Panc1 (cell line): ENCODE measurements around the gene ATP8B1. TPM values are rescaled to one million over a fixed set of nuclear protein-coding genes. Genes with fewer than 3 reads are reported as not detected.

Source experiments
- ATAC-seq: fragments of 200-7000 bp; cut with Tn5 transposase; 2 replicates; pipeline ENCODE4 v1.9.1; 2020; ENCODE audit warnings: mild to moderate bottlenecking, moderate library complexity
- BruUV-seq: library from RNA; stranded (reverse); fragments of 400-500 nt; replicated peaks from 2 replicates; lab custom pipeline; 2021; lab: Mats Ljungman, UMichigan
- CTCF ChIA-PET: fragments of 300-600 bp; sonication (Branson Sonifier 250); formaldehyde crosslinking; loops from one replicate; lab custom pipeline; 2022; ENCODE audit warnings: antibody characterized with exemption; lab: Charles Lee
- POLR2A ChIA-PET: fragments of 300-600 bp; sonication (Branson Sonifier 250); formaldehyde crosslinking; loops from one replicate; lab custom pipeline; 2022; ENCODE audit warnings: antibody characterized with exemption; lab: Charles Lee
- DNase-seq: peaks from one replicate; pipeline ENCODE4 v3.0.0-alpha.2; 2010; ENCODE audit warnings: low read depth, low spot score
- H3K27ac ChIP-seq: 2 replicates; pipeline ENCODE4 v1.5.1; 2011; ENCODE audit warnings: mild to moderate bottlenecking, low read length, inconsistent platforms
- H3K27me3 ChIP-seq: fragments of 200-500 bp; sonication (Bioruptor generic); 2 replicates; pipeline ENCODE4 v1.6.0; 2014; ENCODE audit warnings: low read length, inconsistent platforms; ENCODE audit not compliant: control insufficient read depth, insufficient read depth
- H3K36me3 ChIP-seq: fragments of 200-500 bp; sonication (Bioruptor generic); 2 replicates; pipeline ENCODE4 v1.5.1; 2014; ENCODE audit warnings: inconsistent platforms, mild to moderate bottlenecking, low read length, moderate library complexity; ENCODE audit not compliant: control insufficient read depth, insufficient read depth
- H3K4me1 ChIP-seq: 2 replicates; pipeline ENCODE4 v1.5.1; 2011; ENCODE audit warnings: inconsistent platforms, mild to moderate bottlenecking, low read length, moderate library complexity; ENCODE audit not compliant: control insufficient read depth, insufficient read depth
- H3K4me3 ChIP-seq, 2 experiments: 2 replicates each; pipeline ENCODE4 v1.5.1; 2011 to 2012; ENCODE audit warnings: low read depth in 2 of 2, low read length in 2 of 2, mild to moderate bottlenecking in 2 of 2, inconsistent platforms in 1 of 2, moderate library complexity in 1 of 2
- H3K9me3 ChIP-seq: fragments of 200-500 bp; sonication (Bioruptor generic); 2 replicates; pipeline ENCODE4 v1.5.1; 2014; ENCODE audit warnings: low read depth, mild to moderate bottlenecking, inconsistent platforms, low read length, moderate library complexity; ENCODE audit not compliant: control insufficient read depth, insufficient read depth
- CTCF ChIP-seq: fragments of 450-650 bp; IDR thresholded peaks from 2 replicates; pipeline ENCODE4 v1.5.1; 2017; ENCODE audit warnings: mild to moderate bottlenecking
- POLR2AphosphoS5 ChIP-seq: IDR thresholded peaks from 2 replicates; pipeline ENCODE4 v1.6.1; 2012; ENCODE audit warnings: mild to moderate bottlenecking, low read depth, low read length, moderate library complexity
- REST ChIP-seq, 2 experiments: IDR thresholded peaks; 2 replicates each; pipeline ENCODE4 v1.6.1; 2011 to 2012; ENCODE audit warnings: low read depth in 2 of 2, control low read depth in 1 of 2, low read length in 1 of 2, mild to moderate bottlenecking in 1 of 2, moderate library complexity in 1 of 2; ENCODE audit not compliant: insufficient read depth in 1 of 2
- SIN3A ChIP-seq: IDR thresholded peaks from 2 replicates; pipeline ENCODE4 v1.6.1; 2012; ENCODE audit warnings: low read depth, mild to moderate bottlenecking, low read length, moderate library complexity, borderline replicate concordance; ENCODE audit not compliant: insufficient read depth
- TCF7L2 ChIP-seq: IDR thresholded peaks from 2 replicates; pipeline ENCODE4 v1.6.1; 2011; ENCODE audit warnings: mild to moderate bottlenecking, low read depth, low read length, inconsistent platforms
- in situ Hi-C: cut with HindIII; loops from 2 replicates; pipeline ENCODE4 v1.10.0; 2016; ENCODE audit warnings: low sequenced_read_pairs, low pct_unique_long_range_greater_than_20kb
- intact Hi-C: fragments of 100-400 bp; cut with micrococcal nuclease; formaldehyde crosslinking; loops from one replicate; pipeline ENCODE4 v1.10.0; 2022; ENCODE audit not compliant: unreplicated experiment
- total RNA-seq: library from RNA; stranded (reverse); gene quantifications from one replicate; pipeline ENCODE4 v1.2.1, GENCODE V29; 2021; ENCODE audit not compliant: unreplicated experiment

ATP8B1 gene
- total RNA-seq, 1 experiment from 2014 or later = 12.5 TPM

GRCh38 chr18:57802213-57803102 is 657 bp downstream of the ATP8B1 start:
- in situ Hi-C loops = no loop called here

GRCh38 chr18:57801761-57802212 is 1.3 kb downstream of the ATP8B1 start:
- Histone ChIP-seq H3K4me3 (peak overlapping the region; percentile 68 to 73), H3K4me1 (peaks cover 22% of the 10 kb centered on the region), H3K36me3 (no peaks in the 10 kb centered on the region; the same call in 1 of the 2 replicates), H3K27ac (peak overlapping the region; percentile 59), H3K27me3 (no peaks in the 10 kb centered on the region), H3K9me3 (no peaks in the 10 kb centered on the region)
- no TSS peak for BruUV-seq
- ChIA-PET CTCF (no interaction called here), POLR2A (interaction anchor here (0.7 kb wide), 1 partner anchor 210 kb away, joined by 5 read pairs; no protein-coding TSS in a partner anchor)
- intact Hi-C loops = loop anchor here (5.0 kb wide), 1 partner anchor 169 kb away; no protein-coding TSS in a partner anchor
- DNase-seq (no peak), ATAC-seq (0 out of 2 replicates have a peak, but pooled peaks have one; percentile 37)
- TF ChIP-seq REST (IDR thresholded peaks at IDR 0.05; ENCODE audit: insufficient read depth in 1 of 2, low read depth in 2 of 2, low read length in 1 of 2) (no peak), POLR2AphosphoS5 (no peak), TCF7L2 (no peak), SIN3A (no peak)
- in situ Hi-C loops = no loop called here

More at GRCh38 chr18:57802213-57803102, 657 bp downstream of the ATP8B1 start:
- Histone ChIP-seq H3K4me3 (peak overlapping the region; percentile 68 to 73), H3K4me1 (peaks cover 16% of the 10 kb centered on the region), H3K9me3 (no peaks in the 10 kb centered on the region), H3K27ac (peak overlapping the region; percentile 17; the same call in 1 of the 2 replicates), H3K36me3 (no peaks in the 10 kb centered on the region; the same call in 1 of the 2 replicates), H3K27me3 (no peaks in the 10 kb centered on the region)
- POLR2A ChIA-PET = no interaction called here
- no TSS peak for BruUV-seq
- no peak for DNase-seq
- peak; percentile 18 for ATAC-seq
- TF ChIP-seq TCF7L2 (no peak), POLR2AphosphoS5 (no peak), SIN3A (peak; percentile 28; the same call in 1 of the 2 replicates)
- intact Hi-C loops = loop anchor here (5.0 kb wide), 1 partner anchor 170 kb away; no protein-coding TSS in a partner anchor
- CTCF ChIA-PET = no interaction called here

GRCh38 chr18:57801325-57801724 is 1.8 kb downstream of the ATP8B1 start:
- Histone ChIP-seq H3K9me3 (no peaks in the 10 kb centered on the region), H3K27ac (peak overlapping the region; percentile 59), H3K4me1 (peaks cover 26% of the 10 kb centered on the region), H3K4me3 (peak overlapping the region; percentile 68 to 73), H3K36me3 (no peaks in the 10 kb centered on the region; the same call in 1 of the 2 replicates), H3K27me3 (no peaks in the 10 kb centered on the region)
- POLR2A ChIA-PET = interaction anchor here (0.7 kb wide), 1 partner anchor 210 kb away, joined by 5 read pairs; no protein-coding TSS in a partner anchor
- no TSS peak for BruUV-seq
- CTCF ChIA-PET = no interaction called here
- DNase-seq = no peak
- TF ChIP-seq REST (IDR thresholded peaks at IDR 0.05; ENCODE audit: insufficient read depth in 1 of 2, low read depth in 2 of 2, low read length in 1 of 2) (no peak), TCF7L2 (no peak), SIN3A (no peak), CTCF (no peak)
- ATAC-seq = no peak
- intact Hi-C loops (loop anchor here (5.0 kb wide), 1 partner anchor 169 kb away; no protein-coding TSS in a partner anchor), in situ Hi-C loops (no loop called here)
